Activated naive CD4-positive, alpha-beta T cell treated with Interleukin-2 at 50 U/mL for 16 hours (primary cell): ENCODE measurements around the gene HS3ST2.
"Not testable (repeated sequence)": the region's sequence is repeated elsewhere in the genome, so short reads cannot be mapped to it uniquely, and the experiment has no call there.

Experiments
- DNase-seq: peaks from one replicate; pipeline ENCODE4 v3.0.0-alpha.2; 2020

The HS3ST2 gene

GRCh38 chr16:22814711-22815105 lies 746 bp downstream of the HS3ST2 start:
- no peak for DNase-seq

- DNase-seq, result no peak
Observed at GRCh38 chr16:22815863-22816262, 1.9 kb downstream of the HS3ST2 start.

- no peak for DNase-seq
Observed at GRCh38 chr16:22816475-22816874, 2.5 kb downstream of the HS3ST2 start.

GRCh38 chr16:22818736-22819135 lies 4.8 kb downstream of the HS3ST2 start:
- DNase-seq, result not testable (repeated sequence)

- DNase-seq, result no peak
Observed at GRCh38 chr16:22838681-22839080, 24.7 kb downstream of the HS3ST2 start.

- DNase-seq, result not testable (repeated sequence)
Observed at GRCh38 chr16:22842031-22842430, 28.1 kb downstream of the HS3ST2 start.

- no peak for DNase-seq
Observed at GRCh38 chr16:22843122-22843521, 29.2 kb downstream of the HS3ST2 start.

- DNase-seq, result no peak
Observed at GRCh38 chr16:22843856-22844255, 29.9 kb downstream of the HS3ST2 start.

GRCh38 chr16:22844416-22844815 lies 30.5 kb downstream of the HS3ST2 start:
- no peak for DNase-seq

- DNase-seq, result no peak
Observed at GRCh38 chr16:22847100-22847499, 33.1 kb downstream of the HS3ST2 start.

GRCh38 chr16:22847690-22848089 lies 33.7 kb downstream of the HS3ST2 start:
- no peak for DNase-seq

GRCh38 chr16:22848451-22848850 lies 34.5 kb downstream of the HS3ST2 start:
- DNase-seq, result no peak

GRCh38 chr16:22849517-22849916 lies 35.6 kb downstream of the HS3ST2 start:
- DNase-seq, result no peak

- no peak for DNase-seq
Observed at GRCh38 chr16:22855231-22855630, 41.3 kb downstream of the HS3ST2 start.

GRCh38 chr16:22857296-22858025 lies 43.5 kb downstream of the HS3ST2 start:
- no peak for DNase-seq

GRCh38 chr16:22859925-22860324 lies 46.0 kb downstream of the HS3ST2 start:
- DNase-seq, result no peak

GRCh38 chr16:22861580-22861979 lies 47.6 kb downstream of the HS3ST2 start:
- no peak for DNase-seq

GRCh38 chr16:22862046-22862445 lies 48.1 kb downstream of the HS3ST2 start:
- no peak for DNase-seq

- no peak for DNase-seq
Observed at GRCh38 chr16:22864375-22864774, 50.4 kb downstream of the HS3ST2 start.

GRCh38 chr16:22868593-22869224 lies 54.7 kb downstream of the HS3ST2 start:
- no peak for DNase-seq

GRCh38 chr16:22871861-22872260 lies 57.9 kb downstream of the HS3ST2 start:
- DNase-seq, result no peak

- DNase-seq, result no peak
Observed at GRCh38 chr16:22874394-22874793, 60.4 kb downstream of the HS3ST2 start.

GRCh38 chr16:22878955-22879354 lies 65.0 kb downstream of the HS3ST2 start:
- no peak for DNase-seq

GRCh38 chr16:22879466-22879865 lies 65.5 kb downstream of the HS3ST2 start:
- DNase-seq, result no peak

- no peak for DNase-seq
Observed at GRCh38 chr16:22882981-22883380, 69.0 kb downstream of the HS3ST2 start.
